Cardiac muscle cell (in vitro differentiated cells and primary cell): Measurements from ENCODE around the gene GOLIM4. TPM values are rescaled to one million over a fixed set of nuclear protein-coding genes. Genes with fewer than 3 reads are reported as not detected.
A peak's percentile ranks its signal among the peaks of the same experiment; 100 is the strongest.

Experiments used
- DNase-seq, 2 donors: peaks; one replicate each; pipeline versions ENCODE4 v3.0.0 to v3.0.0-alpha.2; 2010 to 2017; ENCODE audit warnings: low read depth in 1 of 2, low spot score in 1 of 2
- H3K27ac ChIP-seq: fragments of 200-600 bp; sonication (generic); 2 replicates; pipeline ENCODE4 v1.5.1; 2016
- H3K27me3 ChIP-seq: fragments of 200-600 bp; sonication (generic); 2 replicates; pipeline ENCODE4 v1.6.0; 2016; ENCODE audit warnings: control low read depth
- H3K36me3 ChIP-seq: fragments of 200-600 bp; sonication (generic); 2 replicates; pipeline ENCODE4 v1.5.1; 2016; ENCODE audit warnings: control low read depth
- H3K4me1 ChIP-seq: fragments of 200-600 bp; sonication (generic); 2 replicates; pipeline ENCODE4 v1.8.1; 2017; ENCODE audit warnings: low read depth, mild to moderate bottlenecking, mixed run types
- H3K4me3 ChIP-seq: fragments of 200-600 bp; sonication (generic); 2 replicates; pipeline ENCODE4 v1.5.1; 2016; ENCODE audit warnings: mild to moderate bottlenecking
- H3K9me3 ChIP-seq: fragments of 200-600 bp; sonication (generic); 2 replicates; pipeline ENCODE4 v1.5.1; 2017; ENCODE audit warnings: low read depth, mild to moderate bottlenecking, control low read depth
- polyA plus RNA-seq: library from polyadenylated mRNA; unstranded; fragments of >200 nt; fragmentation: Nextera tagmentation; extraction: Ambion mirVana; gene quantifications from 2 replicates; pipeline ENCODE4 v1.2.1, GENCODE V29; 2016
- total RNA-seq: library from RNA; depleted of rRNA; stranded (reverse); fragments of >200 nt; gene quantifications from 2 replicates; pipeline ENCODE4 v1.2.3, GENCODE V29; 2016
- TF ChIP-seq, protein P1 (sequence below): IDR thresholded peaks from 2 replicates; pipeline ENCODE4 v1.5.1; 2012; ENCODE audit warnings: low read depth, mild to moderate bottlenecking, low read length

GOLIM4 gene
- total and polyA plus RNA-seq, 2 experiments from 2014 or later: 61.9 to 210 TPM

DNA sequence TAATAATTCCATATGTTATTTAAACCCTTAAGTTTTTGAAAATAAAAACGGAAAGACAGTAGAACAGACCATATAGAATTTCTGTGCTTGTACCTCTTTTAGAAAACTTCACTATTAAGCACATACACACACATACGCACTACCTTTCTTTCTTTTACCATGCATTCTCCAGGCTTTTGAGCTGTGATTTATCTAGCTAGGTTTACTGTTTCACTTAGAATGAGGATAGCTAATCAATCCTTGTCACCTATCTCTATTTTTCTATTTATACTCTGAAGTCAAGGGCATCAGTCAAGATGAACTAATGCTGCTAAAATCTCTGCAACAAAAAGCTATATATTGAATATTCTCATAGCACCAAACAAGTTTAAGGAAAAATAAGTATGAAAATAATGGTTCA lies 43.2 kb downstream of the GOLIM4 start:
- Histone ChIP-seq H3K27me3 (no peaks in the 10 kb centered on the region), H3K4me1 (peaks cover 42% of the 10 kb centered on the region), H3K4me3 (no peak overlapping the region), H3K27ac (peak overlapping the region; percentile 90), H3K9me3 (no peaks in the 10 kb centered on the region), H3K36me3 (no peaks in the 10 kb centered on the region)
- no peak for DNase-seq
- TF ChIP-seq, protein P1, sequence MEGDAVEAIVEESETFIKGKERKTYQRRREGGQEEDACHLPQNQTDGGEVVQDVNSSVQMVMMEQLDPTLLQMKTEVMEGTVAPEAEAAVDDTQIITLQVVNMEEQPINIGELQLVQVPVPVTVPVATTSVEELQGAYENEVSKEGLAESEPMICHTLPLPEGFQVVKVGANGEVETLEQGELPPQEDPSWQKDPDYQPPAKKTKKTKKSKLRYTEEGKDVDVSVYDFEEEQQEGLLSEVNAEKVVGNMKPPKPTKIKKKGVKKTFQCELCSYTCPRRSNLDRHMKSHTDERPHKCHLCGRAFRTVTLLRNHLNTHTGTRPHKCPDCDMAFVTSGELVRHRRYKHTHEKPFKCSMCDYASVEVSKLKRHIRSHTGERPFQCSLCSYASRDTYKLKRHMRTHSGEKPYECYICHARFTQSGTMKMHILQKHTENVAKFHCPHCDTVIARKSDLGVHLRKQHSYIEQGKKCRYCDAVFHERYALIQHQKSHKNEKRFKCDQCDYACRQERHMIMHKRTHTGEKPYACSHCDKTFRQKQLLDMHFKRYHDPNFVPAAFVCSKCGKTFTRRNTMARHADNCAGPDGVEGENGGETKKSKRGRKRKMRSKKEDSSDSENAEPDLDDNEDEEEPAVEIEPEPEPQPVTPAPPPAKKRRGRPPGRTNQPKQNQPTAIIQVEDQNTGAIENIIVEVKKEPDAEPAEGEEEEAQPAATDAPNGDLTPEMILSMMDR: no peak

DNA sequence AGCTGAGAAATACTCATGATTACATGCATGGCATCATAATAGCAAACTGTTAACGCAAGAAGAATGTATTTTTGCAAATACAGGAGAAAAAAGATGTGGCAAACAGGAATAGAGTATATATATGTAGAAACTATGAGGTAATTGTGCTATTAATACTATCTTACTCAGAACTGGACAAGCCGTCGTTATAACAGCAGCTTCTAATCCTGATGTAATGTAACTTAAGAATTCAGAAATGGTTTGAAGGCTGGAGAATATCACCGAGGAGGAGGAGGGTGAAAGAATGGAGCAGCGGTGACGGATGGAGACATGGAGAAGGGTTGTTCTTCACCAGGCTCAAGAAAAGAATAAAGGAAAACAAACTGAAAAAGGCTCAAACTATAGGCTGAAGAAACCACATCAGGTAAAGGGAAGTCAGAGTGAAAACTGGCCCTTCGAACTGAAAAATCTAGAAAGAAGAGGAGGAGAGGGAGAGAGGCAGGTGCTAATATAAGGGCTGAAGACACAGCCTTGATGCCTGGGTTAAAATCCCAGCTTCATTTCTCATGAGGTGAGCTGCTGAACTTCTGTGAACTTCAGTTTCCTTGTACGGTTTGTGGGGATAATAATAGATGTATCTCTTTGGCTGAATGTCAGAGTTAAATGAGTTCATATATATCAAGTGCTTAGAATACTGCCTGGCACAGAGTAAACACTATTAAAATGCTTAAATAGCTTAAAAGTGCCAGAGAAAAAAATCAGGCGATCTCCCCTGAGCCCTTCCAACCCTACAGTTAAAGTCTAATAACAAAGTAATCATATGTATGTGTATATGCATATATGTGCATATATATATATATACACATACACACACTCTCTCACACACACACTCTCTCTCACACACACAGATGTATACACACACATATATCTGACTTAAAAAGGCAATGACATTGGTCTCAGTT lies 43.9 kb downstream of the GOLIM4 start:
- TF ChIP-seq, protein P1: no peak
- Histone ChIP-seq H3K4me3 (peak overlapping the region; percentile 8), H3K27ac (peak overlapping the region; percentile 90)

DNA sequence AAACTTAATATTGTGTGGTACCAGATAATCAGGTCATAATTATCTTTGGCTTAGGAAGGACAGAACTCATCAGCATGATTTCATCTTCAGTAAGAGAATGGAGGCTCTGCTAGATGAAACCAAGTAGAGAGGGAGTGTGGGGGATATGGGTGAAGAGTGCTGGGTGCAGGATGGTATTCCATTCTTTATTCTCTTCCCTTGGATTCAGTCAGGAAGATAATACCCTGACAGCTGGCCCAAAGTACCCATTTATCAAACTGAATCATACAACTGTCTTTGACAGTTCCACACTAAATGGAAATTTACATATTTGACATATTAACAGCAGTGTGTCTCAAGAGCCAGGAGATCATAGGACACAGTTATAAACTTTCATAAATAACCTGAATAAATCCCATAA lies 44.7 kb downstream of the GOLIM4 start:
- peaks cover 54% of the 10 kb centered on the region for H3K4me1 ChIP-seq
- H3K27me3 ChIP-seq: no peaks in the 10 kb centered on the region
- H3K36me3 ChIP-seq: no peaks in the 10 kb centered on the region
- H3K9me3 ChIP-seq: no peaks in the 10 kb centered on the region
- no peak overlapping the region for H3K4me3 ChIP-seq
- DNase-seq: no peak
- TF ChIP-seq, protein P1: no peak
- peak overlapping the region; percentile 90 for H3K27ac ChIP-seq

More for the DNA sequence above, 43.9 kb downstream of the GOLIM4 start:
- Histone ChIP-seq H3K4me1 (peaks cover 47% of the 10 kb centered on the region), H3K27me3 (no peaks in the 10 kb centered on the region), H3K36me3 (no peaks in the 10 kb centered on the region), H3K9me3 (no peaks in the 10 kb centered on the region)
- DNase-seq: peak; percentile 14 to 49

DNA sequence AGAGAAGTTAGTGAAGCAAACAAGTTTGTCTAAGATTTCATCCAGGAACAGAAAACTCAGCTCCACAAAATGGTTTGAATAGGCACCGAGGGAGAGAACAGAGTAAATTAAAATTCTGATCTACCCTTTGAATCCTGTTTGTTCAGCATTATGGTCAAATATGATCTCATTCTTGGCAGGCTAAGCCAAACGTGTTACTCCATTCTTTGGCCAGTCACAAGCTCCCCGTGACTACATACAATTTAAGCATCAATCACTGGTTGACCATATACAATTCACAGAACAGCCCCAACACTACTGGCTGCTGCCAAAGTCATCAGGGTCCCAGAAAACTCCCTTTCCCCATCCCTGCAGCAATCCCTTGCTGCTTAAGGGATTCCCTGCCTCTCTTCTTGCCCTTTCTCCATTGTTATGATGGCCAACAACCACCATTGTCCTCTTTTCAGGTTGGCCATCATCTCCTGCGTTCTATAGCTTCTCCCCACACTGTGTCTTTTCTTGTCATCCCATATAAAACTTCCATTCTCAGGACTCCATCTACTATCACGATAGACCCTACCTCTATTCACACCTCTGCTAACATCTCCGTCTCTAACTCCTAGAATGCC lies 46.3 kb downstream of the GOLIM4 start:
- H3K27ac ChIP-seq: peak overlapping the region; percentile 20
- H3K9me3 ChIP-seq: no peaks in the 10 kb centered on the region
- peaks cover under 1% of the 10 kb centered on the region for H3K36me3 ChIP-seq
- DNase-seq: peak in 1 of 2 donors; percentile 65
- H3K4me1 ChIP-seq: peaks cover 56% of the 10 kb centered on the region
- TF ChIP-seq, protein P1: no peak
- no peak overlapping the region for H3K4me3 ChIP-seq
- no peaks in the 10 kb centered on the region for H3K27me3 ChIP-seq

DNA sequence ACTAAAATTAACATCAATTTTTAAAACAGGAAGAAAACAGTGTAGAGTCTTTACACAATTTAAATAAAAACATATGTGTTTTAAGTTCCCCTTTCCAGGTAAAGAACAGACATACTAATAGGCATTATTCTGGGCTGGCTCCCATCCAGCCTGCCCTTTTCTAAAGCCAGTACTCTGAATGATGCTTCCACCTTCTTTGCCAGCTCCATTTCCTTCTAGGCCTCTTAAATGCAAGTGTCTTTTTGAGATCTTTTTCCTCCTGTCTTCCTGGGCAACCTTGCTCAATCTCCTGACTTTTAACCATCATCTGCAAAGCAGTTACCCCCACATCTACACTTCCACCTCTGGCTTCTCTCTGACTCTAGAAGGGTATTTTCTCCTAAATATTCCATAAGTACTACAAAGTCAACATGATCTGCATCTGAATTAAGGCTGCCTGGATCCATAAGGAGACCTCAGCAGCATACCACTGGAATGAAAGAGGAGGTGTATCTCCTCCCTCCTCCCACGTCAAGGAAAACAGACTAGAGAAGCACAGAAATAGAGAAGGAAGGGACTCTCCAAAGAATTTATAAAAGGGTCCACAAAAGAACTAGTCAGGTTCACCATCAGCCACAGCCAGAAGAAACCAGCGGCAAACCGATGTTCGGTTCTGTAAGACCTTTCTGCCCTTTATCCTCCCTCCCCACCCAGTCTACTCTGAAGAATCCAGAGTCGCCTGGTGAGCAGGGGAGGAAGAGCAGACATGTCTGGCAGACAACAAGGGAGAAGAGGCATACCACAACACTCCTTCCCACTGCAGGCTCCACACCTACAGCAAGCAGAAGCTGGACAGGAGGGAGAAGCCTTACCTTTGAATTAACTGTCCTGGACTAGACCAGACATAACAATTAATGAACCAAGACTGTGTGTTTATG lies 47.1 kb downstream of the GOLIM4 start:
- Histone ChIP-seq H3K27ac (peak overlapping the region; percentile 20), H3K4me3 (no peak overlapping the region), H3K4me1 (peaks cover 56% of the 10 kb centered on the region), H3K36me3 (peaks cover 9% of the 10 kb centered on the region), H3K9me3 (no peaks in the 10 kb centered on the region), H3K27me3 (no peaks in the 10 kb centered on the region)
- TF ChIP-seq, protein P1: no peak
- DNase-seq: no peak
